ENCODE results near the gene SPOCK1.
"Not testable (repeated sequence)": the region's sequence is repeated elsewhere in the genome, so short reads cannot be mapped to it uniquely, and the experiment has no call there.

SPOCK1 gene

GRCh38 chr5:137393196-137393993 is 105.7 kb downstream of the SPOCK1 start:
- DNase-seq: no peak

GRCh38 chr5:137392261-137392660 is 106.9 kb downstream of the SPOCK1 start:
- DNase-seq: no peak

GRCh38 chr5:137391044-137391443 is 108.1 kb downstream of the SPOCK1 start:
- not testable (repeated sequence) for DNase-seq

- no peak for DNase-seq
Measured at GRCh38 chr5:137389042-137389441, 110.1 kb downstream of the SPOCK1 start.

- no peak for DNase-seq
Measured at GRCh38 chr5:137385064-137385463, 114.1 kb downstream of the SPOCK1 start.

GRCh38 chr5:137383909-137384308 is 115.2 kb downstream of the SPOCK1 start:
- DNase-seq: no peak

GRCh38 chr5:137381555-137381954 is 117.6 kb downstream of the SPOCK1 start:
- DNase-seq: no peak

- DNase-seq: no peak
Measured at GRCh38 chr5:137379555-137380286, 119.4 kb downstream of the SPOCK1 start.

- peak; percentile 95 for DNase-seq
Measured at GRCh38 chr5:137375741-137376526, 123.2 kb downstream of the SPOCK1 start.

- DNase-seq: peak; percentile 98
Measured at GRCh38 chr5:137374110-137374714, 124.9 kb downstream of the SPOCK1 start.

- DNase-seq: no peak
Measured at GRCh38 chr5:137372773-137373160, 126.4 kb downstream of the SPOCK1 start.

GRCh38 chr5:137372016-137372772 is 126.9 kb downstream of the SPOCK1 start:
- no peak for DNase-seq

GRCh38 chr5:137370096-137371071 is 128.7 kb downstream of the SPOCK1 start:
- DNase-seq: no peak

GRCh38 chr5:137368651-137369050 is 130.5 kb downstream of the SPOCK1 start:
- no peak for DNase-seq

- DNase-seq: no peak
Measured at GRCh38 chr5:137367951-137368350, 131.2 kb downstream of the SPOCK1 start.

- DNase-seq: no peak
Measured at GRCh38 chr5:137366526-137366925, 132.6 kb downstream of the SPOCK1 start.

- DNase-seq: no peak
Measured at GRCh38 chr5:137365126-137365865, 133.8 kb downstream of the SPOCK1 start.

GRCh38 chr5:137361280-137361679 is 137.8 kb downstream of the SPOCK1 start:
- DNase-seq: no peak

- no peak for DNase-seq
Measured at GRCh38 chr5:137360607-137361006, 138.5 kb downstream of the SPOCK1 start.

- no peak for DNase-seq
Measured at GRCh38 chr5:137359941-137360340, 139.2 kb downstream of the SPOCK1 start.

Measured in NCI-H345 (cell line).